ENCODE data around the gene ANGPTL5. TPM values are rescaled to one million over a fixed set of nuclear protein-coding genes. Genes with fewer than 3 reads are reported as not detected.

Gene ANGPTL5
- total RNA-seq, 2 experiments from 2014 or later = not detected

GRCh38 chr11:101844608-101845007 lies 71.7 kb downstream of the ANGPTL5 start:
- Histone ChIP-seq H4K20me1 (ENCODE audit: insufficient read depth, low read length) (no peaks in the 10 kb centered on the region), H3K4me1 (ENCODE audit: insufficient read depth, low read length, poor library complexity, severe bottlenecking) (no peaks in the 10 kb centered on the region), H3K36me3 (ENCODE audit: insufficient read depth, low read length) (no peaks in the 10 kb centered on the region), H3K79me2 (ENCODE audit: insufficient read depth, low read depth, low read length) (no peaks in the 10 kb centered on the region), H3K9me2 (ENCODE audit: insufficient read depth, low read length) (no peaks in the 10 kb centered on the region), H3K4me3 (ENCODE audit: low read depth, low read length, poor library complexity, severe bottlenecking) (no peak overlapping the region), H3K27ac (ENCODE audit: low read depth, low read length, poor library complexity, severe bottlenecking) (no peak overlapping the region), H3K4me2 (ENCODE audit: low read length) (no peak overlapping the region), H3K9me3 (ENCODE audit: low read length) (no peaks in the 10 kb centered on the region), H2AFZ (ENCODE audit: low read length) (no peak overlapping the region)
- TF ChIP-seq CTCF (conservative IDR thresholded peaks at IDR 0.05; ENCODE audit: low read length) (no peak), EZH2phosphoT487 (IDR thresholded peaks at IDR 0.05; ENCODE audit: borderline replicate concordance, low read depth, low read length) (no peak)
- no peak for DNase-seq (ENCODE audit: low spot score)
- ChIA-PET POLR2A (no interaction called here), CTCF (ENCODE audit: unreplicated experiment) (no interaction called here)
- no TSS peak for BruUV-seq (replicated peaks)
- intact Hi-C loops (cut with micrococcal nuclease; ENCODE audit: unreplicated experiment) = loop anchor here (5.0 kb wide), 1 partner anchor 417 kb away; no protein-coding TSS in a partner anchor

- ChIA-PET CTCF (ENCODE audit: unreplicated experiment) (no interaction called here), POLR2A (no interaction called here)
- Histone ChIP-seq H3K36me3 (ENCODE audit: insufficient read depth, low read length) (no peaks in the 10 kb centered on the region), H3K4me3 (ENCODE audit: low read depth, low read length, poor library complexity, severe bottlenecking) (no peak overlapping the region), H3K79me2 (ENCODE audit: insufficient read depth, low read depth, low read length) (no peaks in the 10 kb centered on the region), H3K27ac (ENCODE audit: low read depth, low read length, poor library complexity, severe bottlenecking) (no peak overlapping the region), H3K4me2 (ENCODE audit: low read length) (no peak overlapping the region), H3K9me3 (ENCODE audit: low read length) (no peaks in the 10 kb centered on the region), H3K9me2 (ENCODE audit: insufficient read depth, low read length) (no peaks in the 10 kb centered on the region), H4K20me1 (ENCODE audit: insufficient read depth, low read length) (no peaks in the 10 kb centered on the region), H2AFZ (ENCODE audit: low read length) (no peak overlapping the region), H3K4me1 (ENCODE audit: insufficient read depth, low read length, poor library complexity, severe bottlenecking) (no peaks in the 10 kb centered on the region)
- intact Hi-C loops (cut with micrococcal nuclease; ENCODE audit: unreplicated experiment) = no loop called here
- BruUV-seq (replicated peaks) = no TSS peak
- DNase-seq (ENCODE audit: low spot score) = no peak
- TF ChIP-seq EZH2phosphoT487 (IDR thresholded peaks at IDR 0.05; ENCODE audit: borderline replicate concordance, low read depth, low read length) (no peak), CTCF (conservative IDR thresholded peaks at IDR 0.05; ENCODE audit: low read length) (no peak)
Measured at GRCh38 chr11:101840704-101841103, 75.6 kb downstream of the ANGPTL5 start.

Other genes starting within 250 kb of the ANGPTL5 start
- gene CEP126, start 1.5 kb downstream of the ANGPTL5 start, total RNA-seq (2014; rRNA removed; shearing (Covaris generic)) = 1.5 and 3.2 TPM in 2 replicates
- 5.9 and 7.3 TPM in 2 replicates for gene CEP126, start 1.5 kb downstream of the ANGPTL5 start, total RNA-seq (2022)
- gene CFAP300, start 130.9 kb upstream of the ANGPTL5 start, total RNA-seq (2014; rRNA removed; shearing (Covaris generic)) = not detected in 2 replicates
- not detected in 2 replicates for gene CFAP300, start 130.9 kb upstream of the ANGPTL5 start, total RNA-seq (2022)
- gene YAP1, start 193.9 kb upstream of the ANGPTL5 start, total RNA-seq (2014; rRNA removed; shearing (Covaris generic)) = not detected in 2 replicates
- gene YAP1, start 193.9 kb upstream of the ANGPTL5 start, total RNA-seq (2022) = 0.11 TPM in 1 of 2 replicates, not detected in the other

All from OCI-LY7 (cell line).